ENCODE measurements around the gene STUM. TPM values are rescaled to one million over a fixed set of nuclear protein-coding genes. Genes with fewer than 3 reads are reported as not detected.

STUM gene
- total and polyA plus RNA-seq, 2 donors from 2014 or later: 1.6 to 1.9 TPM

- no peak overlapping the region for H3K9ac ChIP-seq (ENCODE audit: low read length in 3 of 3)
- FAIRE-seq (no peak), DNase-seq (no peak)
- H3K9me3 ChIP-seq (ENCODE audit: control insufficient read depth in 2 of 3, insufficient read depth in 1 of 3, low read length in 3 of 3): peaks cover 0 to 7% (median 0%) of the 10 kb centered on the region in 3 donors
- H3K4me1 ChIP-seq (ENCODE audit: control insufficient read depth in 2 of 3, insufficient read depth in 2 of 3, low read depth in 1 of 3, low read length in 3 of 3): no peaks in the 10 kb centered on the region
- no peaks in the 10 kb centered on the region for H3K36me3 ChIP-seq (ENCODE audit: control insufficient read depth in 2 of 3, insufficient read depth in 3 of 3, low read length in 3 of 3)
- intact Hi-C loops (cut with DNase I): no loop called here
- H3K27ac ChIP-seq (ENCODE audit: low read depth in 2 of 2, low read length in 2 of 2): no peak overlapping the region
- H3K4me3 ChIP-seq (ENCODE audit: low read length in 3 of 3): no peak overlapping the region
- TF ChIP-seq CTCF (IDR thresholded peaks at IDR 0.05; ENCODE audit: borderline replicate concordance, extremely low read depth, insufficient read depth): no peak
- H3K27me3 ChIP-seq (ENCODE audit: control insufficient read depth, insufficient read depth, low read length): no peaks in the 10 kb centered on the region
Observed at GRCh38 chr1:226525750-226526149, 22.8 kb upstream of the STUM start.

- Histone ChIP-seq H3K9ac (ENCODE audit: low read length in 3 of 3) (no peak overlapping the region), H3K27ac (ENCODE audit: low read depth in 2 of 2, low read length in 2 of 2) (no peak overlapping the region), H3K9me3 (ENCODE audit: control insufficient read depth in 2 of 3, insufficient read depth in 1 of 3, low read length in 3 of 3) (peaks cover 0 to 7% (median 0%) of the 10 kb centered on the region in 3 donors), H3K36me3 (ENCODE audit: control insufficient read depth in 2 of 3, insufficient read depth in 3 of 3, low read length in 3 of 3) (no peaks in the 10 kb centered on the region), H3K27me3 (ENCODE audit: control insufficient read depth, insufficient read depth, low read length) (no peaks in the 10 kb centered on the region), H3K4me1 (ENCODE audit: control insufficient read depth in 2 of 3, insufficient read depth in 2 of 3, low read depth in 1 of 3, low read length in 3 of 3) (no peaks in the 10 kb centered on the region), H3K4me3 (ENCODE audit: low read length in 3 of 3) (no peak overlapping the region)
- FAIRE-seq (no peak), DNase-seq (peak in 1 of 5 donors; percentile 23)
- TF ChIP-seq CTCF (IDR thresholded peaks at IDR 0.05; ENCODE audit: borderline replicate concordance, extremely low read depth, insufficient read depth): no peak
- intact Hi-C loops (cut with DNase I): no loop called here
Observed at GRCh38 chr1:226526801-226527595, 21.6 kb upstream of the STUM start.

GRCh38 chr1:226529891-226530290 is 18.7 kb upstream of the STUM start:
- Histone ChIP-seq H3K27me3 (ENCODE audit: control insufficient read depth, insufficient read depth, low read length) (no peaks in the 10 kb centered on the region), H3K36me3 (ENCODE audit: control insufficient read depth in 2 of 3, insufficient read depth in 3 of 3, low read length in 3 of 3) (no peaks in the 10 kb centered on the region), H3K9me3 (ENCODE audit: control insufficient read depth in 2 of 3, insufficient read depth in 1 of 3, low read length in 3 of 3) (no peaks in the 10 kb centered on the region), H3K4me1 (ENCODE audit: control insufficient read depth in 2 of 3, insufficient read depth in 2 of 3, low read depth in 1 of 3, low read length in 3 of 3) (no peaks in the 10 kb centered on the region), H3K27ac (ENCODE audit: low read depth in 2 of 2, low read length in 2 of 2) (no peak overlapping the region), H3K4me3 (ENCODE audit: low read length in 3 of 3) (no peak overlapping the region), H3K9ac (ENCODE audit: low read length in 3 of 3) (no peak overlapping the region)
- intact Hi-C loops (cut with DNase I): no loop called here
- FAIRE-seq (no peak), DNase-seq (peak in 1 of 5 donors; percentile 20)
- no peak for TF ChIP-seq CTCF (IDR thresholded peaks at IDR 0.05; ENCODE audit: borderline replicate concordance, extremely low read depth, insufficient read depth)
